CD4-positive, alpha-beta T cell treated with Interferon alpha-2 for 1 hour (primary cell): ENCODE results near the gene ZCCHC18.

Experiments
- DNase-seq, 2 donors: peaks; one replicate each; pipeline ENCODE4 v3.0.0-alpha.2; 2020 to 2022

Gene ZCCHC18

GRCh38 chrX:104134583-104135261 is 22.4 kb downstream of the ZCCHC18 start:
- DNase-seq: no peak

- no peak for DNase-seq
These were observed 23.4 kb downstream of the ZCCHC18 start for GRCh38 chrX:104135677-104136076.

DNA sequence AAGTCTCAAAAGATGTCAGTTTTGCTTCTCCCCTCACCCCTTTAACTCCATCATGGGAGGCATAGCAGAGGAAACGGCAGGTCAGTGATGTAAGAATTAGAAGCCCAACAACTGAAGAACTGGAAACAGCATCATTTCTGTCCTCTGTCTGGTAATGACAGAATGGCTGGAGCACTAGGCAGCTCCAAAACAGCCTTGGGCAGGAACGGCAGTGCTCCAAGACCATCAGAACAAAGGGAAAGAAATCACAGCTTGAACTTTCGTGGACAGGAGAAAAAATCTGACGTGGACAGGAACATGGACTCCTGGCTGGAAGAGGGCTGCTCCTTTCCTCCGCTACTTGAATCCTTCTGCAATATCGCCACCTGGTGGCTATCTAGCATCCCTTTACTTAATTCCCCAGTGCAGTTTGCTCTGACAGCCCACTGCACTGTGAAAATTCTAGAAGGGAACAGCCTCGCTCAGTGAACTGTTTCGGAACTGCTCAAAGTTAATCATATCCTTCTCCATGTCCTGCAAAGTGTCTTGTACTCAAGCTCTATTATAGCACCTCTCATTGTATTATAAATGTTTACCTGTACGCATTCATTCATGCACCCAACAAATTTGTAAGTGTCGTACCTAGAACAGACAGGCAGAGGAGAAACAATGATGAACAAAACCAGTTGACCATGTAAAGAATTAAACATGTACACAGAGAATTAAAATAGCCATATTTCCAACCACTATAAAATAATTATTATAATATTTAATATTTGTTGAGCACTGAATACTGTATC is 24.1 kb downstream of the ZCCHC18 start:
- DNase-seq: peak; percentile 61 to 70

GRCh38 chrX:104137496-104137895 is 25.2 kb downstream of the ZCCHC18 start:
- peak; percentile 20 to 30 for DNase-seq

GRCh38 chrX:104141087-104141760 is 28.9 kb downstream of the ZCCHC18 start:
- no peak for DNase-seq

DNA sequence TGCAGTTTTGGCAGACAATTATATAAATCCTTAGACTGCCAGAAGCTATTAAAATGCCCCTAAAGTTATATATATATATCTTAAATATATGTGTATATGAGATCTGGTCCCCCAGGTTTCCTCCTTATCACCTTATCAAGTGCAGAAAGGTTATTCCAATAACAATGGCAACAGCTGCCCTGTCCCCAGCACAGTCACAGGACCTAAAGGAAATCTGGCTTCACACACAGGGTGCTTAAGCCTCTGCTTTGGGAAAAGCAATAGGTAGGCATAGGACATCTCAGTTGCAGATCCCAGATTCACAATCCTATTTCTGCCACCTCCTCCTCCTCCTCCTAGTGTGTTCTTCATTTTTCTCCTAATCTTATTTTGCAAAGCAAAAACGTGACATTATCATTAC is 38.7 kb downstream of the ZCCHC18 start:
- no peak for DNase-seq

GRCh38 chrX:104156630-104157529 is 44.6 kb downstream of the ZCCHC18 start, which contains the start of gene SLC25A53:
TSS of gene SLC25A53 (minus strand) at chrX:104157009. CDS start at chrX:104105257, 51,752 bp downstream.
- peak; percentile 80 to 84 for DNase-seq
